HT1080 (cell line): Measurements from ENCODE around the gene NCOA7. TPM values are rescaled to one million over a fixed set of nuclear protein-coding genes. Genes with fewer than 3 reads are reported as not detected.

ENCODE experiments used
- DNase-seq: peaks from one replicate; pipeline ENCODE4 v3.0.0-alpha.2; 2015; ENCODE audit warnings: low read depth
- polyA plus RNA-seq, 2 experiments: library from polyadenylated mRNA; depleted of rRNA; stranded (reverse); fragments of >200 nt; gene quantifications; 2 replicates each; pipeline ENCODE4 v1.2.3, GENCODE V29; 2015
- total RNA-seq: library from RNA; depleted of rRNA; stranded (reverse); fragments of >200 nt; shearing (Covaris generic); gene quantifications from 2 replicates; pipeline ENCODE4 v1.2.3, GENCODE V29; 2014; rRNA removed

Gene NCOA7, protein sequence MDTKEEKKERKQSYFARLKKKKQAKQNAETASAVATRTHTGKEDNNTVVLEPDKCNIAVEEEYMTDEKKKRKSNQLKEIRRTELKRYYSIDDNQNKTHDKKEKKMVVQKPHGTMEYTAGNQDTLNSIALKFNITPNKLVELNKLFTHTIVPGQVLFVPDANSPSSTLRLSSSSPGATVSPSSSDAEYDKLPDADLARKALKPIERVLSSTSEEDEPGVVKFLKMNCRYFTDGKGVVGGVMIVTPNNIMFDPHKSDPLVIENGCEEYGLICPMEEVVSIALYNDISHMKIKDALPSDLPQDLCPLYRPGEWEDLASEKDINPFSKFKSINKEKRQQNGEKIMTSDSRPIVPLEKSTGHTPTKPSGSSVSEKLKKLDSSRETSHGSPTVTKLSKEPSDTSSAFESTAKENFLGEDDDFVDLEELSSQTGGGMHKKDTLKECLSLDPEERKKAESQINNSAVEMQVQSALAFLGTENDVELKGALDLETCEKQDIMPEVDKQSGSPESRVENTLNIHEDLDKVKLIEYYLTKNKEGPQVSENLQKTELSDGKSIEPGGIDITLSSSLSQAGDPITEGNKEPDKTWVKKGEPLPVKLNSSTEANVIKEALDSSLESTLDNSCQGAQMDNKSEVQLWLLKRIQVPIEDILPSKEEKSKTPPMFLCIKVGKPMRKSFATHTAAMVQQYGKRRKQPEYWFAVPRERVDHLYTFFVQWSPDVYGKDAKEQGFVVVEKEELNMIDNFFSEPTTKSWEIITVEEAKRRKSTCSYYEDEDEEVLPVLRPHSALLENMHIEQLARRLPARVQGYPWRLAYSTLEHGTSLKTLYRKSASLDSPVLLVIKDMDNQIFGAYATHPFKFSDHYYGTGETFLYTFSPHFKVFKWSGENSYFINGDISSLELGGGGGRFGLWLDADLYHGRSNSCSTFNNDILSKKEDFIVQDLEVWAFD
- total RNA-seq, result 5.0 and 5.3 TPM in 2 replicates
- 8.5 and 9.9 TPM in 2 replicates for polyA plus RNA-seq (2015; cell fraction: cytosol; rRNA removed)
- 9.6 and 10.0 TPM in 2 replicates for polyA plus RNA-seq (2015; cell fraction: nucleus; rRNA removed)

DNA sequence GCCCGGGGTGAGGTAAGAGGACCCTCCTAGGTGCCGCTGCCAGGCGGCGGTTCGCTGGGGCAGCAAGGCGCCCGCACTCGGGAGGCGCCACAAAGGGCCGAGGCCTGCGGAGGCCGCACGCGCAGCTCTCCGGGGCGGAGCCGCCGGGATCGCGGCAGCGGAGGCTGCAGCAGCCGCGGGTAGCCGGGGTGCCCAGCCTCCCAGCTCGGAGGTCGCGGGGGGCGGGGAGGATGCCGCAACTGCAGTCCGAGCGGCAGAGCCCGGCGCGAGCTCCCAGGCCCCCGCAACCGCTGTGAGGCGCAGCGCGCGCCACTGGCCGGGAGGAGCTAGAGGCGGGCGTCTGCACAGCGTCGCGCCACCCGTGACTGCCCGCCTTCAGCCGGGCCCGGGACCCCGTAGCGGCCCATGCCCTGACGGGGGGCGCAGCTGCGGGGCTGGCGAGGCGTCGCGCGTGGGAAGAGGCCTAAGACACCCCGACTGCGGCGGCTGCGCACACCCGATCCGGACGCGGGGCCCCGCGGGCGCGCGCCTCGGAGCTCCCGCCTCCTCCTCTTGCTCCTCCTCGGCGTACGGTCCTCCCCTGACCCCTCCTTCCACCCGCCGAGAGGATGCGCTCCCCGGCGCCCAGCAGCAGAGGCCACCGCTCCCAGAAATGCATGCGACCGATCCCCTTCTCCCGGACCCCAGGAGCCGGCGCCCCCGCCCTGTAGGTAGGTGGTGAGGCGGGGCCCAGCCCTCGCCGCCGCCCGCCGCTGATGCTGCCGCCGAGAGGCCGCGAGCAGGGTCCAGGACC lies at the start of gene NCOA7:
TSS of gene NCOA7 (plus strand) at position 603 of the 793 bp plus-strand sequence. CDS start 24,395 bp downstream, outside the sequence.
- DNase-seq, result peak; percentile 76

DNA sequence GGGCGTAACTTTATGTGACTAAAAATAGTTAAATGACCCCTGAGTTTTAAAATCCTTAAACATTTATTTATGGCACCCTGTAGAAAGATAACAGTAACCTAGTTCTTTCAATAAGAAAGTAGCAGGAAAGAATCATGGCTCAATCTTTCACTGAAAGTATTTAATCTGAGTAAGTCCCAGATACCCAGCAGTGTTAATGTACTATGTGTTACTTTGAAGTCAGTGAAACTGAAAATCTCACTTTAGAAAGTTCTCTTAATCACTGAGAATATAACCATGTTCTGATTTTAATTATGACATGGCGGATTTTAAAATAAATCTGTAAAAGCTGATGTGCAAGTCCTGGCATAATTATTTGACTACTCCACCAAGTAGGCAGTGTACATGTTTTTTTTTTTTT lies 49.4 kb upstream of the NCOA7 start:
- no peak for DNase-seq

DNA sequence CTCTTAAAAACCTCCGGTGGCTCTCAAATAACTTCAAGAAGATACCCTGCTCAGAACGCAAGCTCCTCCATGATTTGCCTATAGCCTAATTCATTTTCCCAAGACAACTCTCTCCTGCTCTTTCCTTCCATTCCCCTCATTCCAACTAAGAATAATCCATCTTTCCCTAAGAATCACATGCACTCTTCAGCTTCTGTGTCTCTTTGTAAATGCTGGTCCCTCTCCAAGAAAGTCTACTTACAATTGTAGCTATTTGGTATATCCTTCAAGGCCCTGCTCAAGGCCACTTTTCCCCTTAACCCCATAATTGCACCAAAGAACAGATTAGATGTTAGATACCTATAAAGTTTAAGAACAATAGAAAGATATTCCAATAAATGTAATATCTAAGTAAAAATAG lies 48.7 kb upstream of the NCOA7 start:
- no peak for DNase-seq

DNA sequence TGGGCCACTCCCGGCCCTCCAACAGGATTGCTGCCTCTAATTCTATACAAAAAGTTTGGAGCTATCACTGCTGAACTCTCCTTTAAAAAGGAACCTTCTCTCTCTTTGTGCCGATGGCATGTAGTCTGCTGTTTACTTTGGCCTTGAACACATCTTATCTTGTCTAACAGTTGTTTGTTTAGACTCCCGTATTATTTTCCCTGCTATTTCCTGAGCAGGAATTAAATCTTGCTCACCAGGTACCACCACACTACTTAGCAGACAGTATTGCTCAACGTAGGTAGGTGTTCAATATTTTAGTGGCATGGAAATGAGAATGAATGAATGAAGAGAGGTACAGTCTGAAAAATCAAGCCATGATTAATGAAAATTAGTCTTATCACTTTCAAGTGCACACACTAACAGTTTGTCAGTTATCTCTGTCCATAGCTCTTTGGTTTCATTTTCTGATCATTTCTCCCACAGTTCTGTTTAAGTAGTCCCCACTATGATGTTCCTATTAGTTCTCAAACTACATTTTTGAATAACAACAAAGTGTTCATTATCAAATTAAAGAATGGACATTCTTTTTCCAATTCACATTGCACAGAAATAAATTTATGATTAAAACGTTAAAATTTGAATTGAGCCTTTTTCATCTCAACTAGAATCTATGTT lies 48.2 kb upstream of the NCOA7 start:
- DNase-seq, result no peak

DNA sequence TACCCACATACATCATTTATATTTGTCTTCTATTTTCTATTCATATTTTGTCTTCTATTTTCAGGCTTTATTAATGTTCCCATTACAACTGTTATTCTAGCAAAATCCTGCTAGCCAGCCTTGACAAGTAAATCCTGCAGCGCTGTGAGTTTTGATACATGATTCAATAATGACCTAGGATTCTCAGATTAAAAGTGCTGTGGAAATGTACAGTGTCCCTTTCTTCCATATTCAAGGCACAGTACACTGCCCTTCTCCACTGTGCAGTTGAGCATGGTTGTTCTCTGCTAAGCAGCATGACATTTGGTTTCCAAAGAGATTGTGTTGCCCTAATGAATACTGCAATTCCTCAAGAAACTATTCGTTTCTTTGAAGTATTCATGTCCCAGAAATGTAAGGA lies 47.2 kb upstream of the NCOA7 start:
- no peak for DNase-seq

DNA sequence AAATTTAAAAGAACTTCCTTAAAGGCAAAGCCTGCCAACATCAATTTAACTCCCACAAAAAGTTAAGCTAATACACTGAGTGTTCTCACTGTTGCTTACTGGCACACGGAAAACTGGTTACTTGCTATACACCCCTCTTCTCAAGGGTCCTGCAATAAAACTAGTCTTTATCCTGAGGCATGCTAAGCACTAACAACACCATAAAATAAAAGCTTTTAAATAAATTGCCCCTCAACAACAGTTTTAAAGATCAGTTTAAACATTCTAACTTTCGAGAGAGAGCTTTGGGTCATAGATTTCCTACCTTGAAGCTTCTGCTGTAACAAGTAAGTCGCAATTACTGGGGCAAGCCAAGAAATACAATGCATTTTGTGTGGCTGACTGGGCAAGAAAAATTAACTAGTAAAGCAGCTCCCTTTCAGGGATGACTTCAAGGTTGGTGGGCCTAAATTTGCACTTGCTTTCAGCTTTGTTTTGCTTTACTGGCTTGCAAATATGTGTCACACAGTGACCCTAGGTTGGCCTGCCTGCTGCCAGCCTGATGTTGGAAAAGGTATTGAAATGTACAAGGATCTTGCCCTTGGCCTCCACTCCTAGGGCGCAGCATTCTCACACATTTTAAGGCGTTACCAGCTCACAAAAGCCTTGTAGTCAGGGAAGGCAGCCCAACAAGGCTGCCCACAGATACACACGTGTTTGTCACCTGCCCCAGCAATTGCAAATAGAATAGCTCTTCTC lies 45.3 kb upstream of the NCOA7 start:
- no peak for DNase-seq

DNA sequence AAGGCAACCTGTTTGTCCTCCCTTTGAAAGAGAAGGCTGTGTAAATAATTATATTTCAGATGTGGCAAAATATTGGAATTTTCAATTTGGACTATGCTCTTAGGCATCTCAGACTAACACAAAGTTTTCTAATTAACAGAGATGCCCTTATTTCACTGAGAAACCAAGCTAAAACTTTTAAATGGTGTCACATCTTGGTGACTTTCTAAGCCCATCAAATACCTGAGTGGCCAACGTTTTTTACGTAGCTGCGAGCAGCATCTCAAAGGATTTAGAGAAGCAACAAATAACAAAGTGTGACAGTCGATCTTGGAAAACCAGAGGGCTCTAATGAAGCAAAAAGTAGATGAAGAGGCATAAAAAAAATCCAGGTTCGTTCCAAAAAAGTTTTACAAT lies 44.7 kb upstream of the NCOA7 start:
- no peak for DNase-seq

DNA sequence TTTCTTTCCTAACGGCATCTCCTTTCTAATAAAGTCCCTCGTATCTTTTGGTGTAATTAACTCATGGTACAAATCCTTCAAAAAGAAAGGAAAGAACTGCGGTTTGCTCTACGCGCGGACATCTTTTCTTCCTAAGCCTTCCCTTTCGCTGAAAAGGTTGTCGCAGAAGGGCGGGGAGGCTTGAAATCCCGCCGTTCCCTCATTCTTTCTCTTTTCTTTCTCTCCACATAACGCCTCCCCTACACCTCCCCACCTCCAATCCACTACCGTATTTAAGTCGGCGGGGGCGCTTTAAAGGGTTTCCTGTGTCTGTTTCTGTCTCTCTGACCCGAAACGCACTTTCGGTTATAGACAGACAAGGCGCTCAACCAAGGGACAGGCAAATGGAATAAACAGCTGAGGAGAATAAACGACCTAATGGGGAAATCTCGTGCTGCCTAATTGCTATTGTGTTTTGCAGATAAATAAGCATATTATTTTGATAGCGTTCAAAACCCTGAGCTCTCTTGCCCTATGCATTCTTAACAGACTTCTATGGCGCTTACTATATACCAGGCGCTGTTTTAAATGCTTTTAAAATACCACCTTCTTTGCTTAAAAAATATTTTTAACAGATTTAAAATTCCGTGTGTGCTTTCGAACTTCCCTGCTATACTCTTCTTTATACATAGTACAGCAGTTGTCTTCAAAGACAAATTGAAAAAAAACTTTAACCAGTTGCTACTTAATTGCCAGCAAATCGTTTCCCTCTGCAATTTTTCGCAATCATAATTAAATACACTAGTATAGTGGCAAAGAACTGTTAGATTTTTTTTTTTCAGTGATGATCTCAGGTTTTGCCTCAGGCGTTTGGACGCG lies 43.8 kb upstream of the NCOA7 start:
- no peak for DNase-seq

DNA sequence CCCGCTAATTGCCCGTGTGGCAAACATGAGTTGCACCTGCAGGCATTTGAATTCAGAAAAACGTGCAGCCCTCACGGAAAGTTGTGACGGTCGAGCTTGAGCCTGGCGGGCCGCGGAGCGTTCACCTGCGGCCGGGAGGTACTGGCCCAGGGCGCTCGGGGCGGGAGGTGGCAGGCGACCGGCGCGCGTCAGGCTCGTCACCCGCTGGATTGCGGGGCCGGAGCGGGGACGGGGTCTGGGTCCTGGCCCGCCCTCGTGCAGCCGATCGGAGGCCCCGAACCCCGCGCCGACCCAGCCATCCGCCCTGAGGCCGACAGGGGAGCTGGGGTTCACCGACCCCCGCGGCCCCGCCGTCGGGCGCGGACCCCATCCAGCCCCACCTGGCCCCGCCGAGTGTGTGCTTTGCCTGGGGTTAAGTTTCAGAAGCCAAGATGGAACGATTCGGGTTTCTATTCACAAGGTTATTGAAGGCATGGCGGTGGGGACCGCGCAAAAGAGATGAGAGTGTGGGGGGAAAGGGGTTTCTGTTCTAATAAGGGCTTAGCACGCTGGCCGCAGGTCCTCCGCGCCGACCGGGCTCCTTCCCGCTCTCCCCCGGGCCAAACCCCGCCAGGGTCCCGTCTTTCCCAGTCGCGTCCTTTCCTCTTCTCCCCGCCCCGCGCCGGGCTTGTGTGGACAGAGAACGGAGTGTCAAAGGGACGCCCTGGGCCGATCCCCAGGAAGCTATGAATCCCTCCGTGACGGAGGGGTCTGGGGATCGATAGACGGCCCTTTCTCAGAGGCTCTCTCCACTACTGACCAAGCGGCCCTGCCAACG lies 43.0 kb upstream of the NCOA7 start:
- DNase-seq, result no peak

DNA sequence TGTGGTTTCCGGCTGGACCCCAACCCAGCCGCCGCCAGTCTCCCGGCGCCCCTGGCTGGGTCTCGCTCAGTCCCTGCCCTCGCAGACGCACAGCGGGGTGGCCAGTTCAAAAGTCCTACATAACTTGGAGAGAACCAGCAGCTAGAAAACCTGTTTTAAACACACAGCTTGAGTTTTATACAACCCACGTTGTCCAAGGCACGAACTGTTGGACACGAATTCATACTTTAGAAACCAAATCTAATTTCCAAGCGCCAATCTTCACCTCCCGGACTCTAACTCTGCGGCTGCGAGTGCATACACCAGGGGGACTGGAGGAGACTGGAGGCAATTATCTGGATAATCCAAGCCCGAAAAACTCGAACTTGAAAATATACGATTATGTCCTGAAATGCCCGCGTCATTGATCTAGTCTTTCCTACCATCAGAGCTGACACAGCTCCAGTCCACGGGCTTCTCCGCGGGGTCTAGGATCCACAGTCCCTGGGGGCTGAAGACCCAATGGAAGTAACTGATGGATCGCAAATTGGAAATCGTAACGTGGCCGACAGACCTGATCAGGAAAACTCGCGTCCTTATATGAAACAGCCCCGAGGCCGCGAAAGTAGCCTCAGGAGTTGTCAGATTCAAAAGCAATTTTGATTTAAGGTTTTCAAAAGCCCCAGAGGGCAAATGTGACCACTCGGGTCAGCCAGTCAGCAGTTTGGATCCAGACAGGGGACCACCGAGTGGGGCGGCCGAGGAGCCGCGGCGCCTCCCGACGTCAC lies 42.2 kb upstream of the NCOA7 start:
- DNase-seq, result no peak

DNA sequence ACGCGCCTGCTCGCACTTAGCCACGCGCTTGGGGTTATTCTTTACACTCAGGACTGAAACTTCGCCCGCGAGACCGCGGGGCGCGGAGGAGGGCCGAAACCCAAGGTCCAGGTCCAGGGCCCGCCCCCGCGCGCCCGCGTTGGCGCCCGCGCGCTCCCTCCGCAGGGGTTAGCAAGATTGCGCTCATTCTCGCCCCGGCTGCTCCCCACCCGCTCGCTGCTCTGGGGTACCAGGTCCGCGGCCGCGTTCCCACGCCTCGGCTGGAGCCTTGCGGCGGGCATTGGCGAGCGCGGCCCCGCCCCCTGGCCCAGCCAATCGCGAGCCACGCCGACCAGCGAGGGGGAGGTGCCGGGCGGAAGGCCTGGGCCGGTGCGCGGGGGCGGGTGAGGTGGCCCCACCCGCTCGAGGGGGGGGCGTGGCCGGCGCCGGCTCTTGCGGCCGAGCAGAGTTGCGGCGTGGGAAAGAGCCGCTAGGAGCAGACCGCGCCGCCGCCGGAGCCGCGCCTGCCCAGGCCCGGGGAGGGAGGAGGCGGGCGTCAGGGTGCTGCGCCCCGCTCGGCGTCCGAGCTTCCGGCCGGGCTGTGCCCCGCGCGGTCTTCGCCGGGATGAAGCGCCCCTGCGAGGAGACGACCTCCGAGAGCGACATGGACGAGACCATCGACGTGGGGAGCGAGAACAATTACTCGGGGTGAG lies 41.4 kb upstream of the NCOA7 start, which contains the start of gene HEY2:
TSS of gene HEY2 (plus strand) at position 460 of the 692 bp plus-strand sequence. CDS start at position 605, 145 bp downstream.
- DNase-seq, result peak; percentile 85

DNA sequence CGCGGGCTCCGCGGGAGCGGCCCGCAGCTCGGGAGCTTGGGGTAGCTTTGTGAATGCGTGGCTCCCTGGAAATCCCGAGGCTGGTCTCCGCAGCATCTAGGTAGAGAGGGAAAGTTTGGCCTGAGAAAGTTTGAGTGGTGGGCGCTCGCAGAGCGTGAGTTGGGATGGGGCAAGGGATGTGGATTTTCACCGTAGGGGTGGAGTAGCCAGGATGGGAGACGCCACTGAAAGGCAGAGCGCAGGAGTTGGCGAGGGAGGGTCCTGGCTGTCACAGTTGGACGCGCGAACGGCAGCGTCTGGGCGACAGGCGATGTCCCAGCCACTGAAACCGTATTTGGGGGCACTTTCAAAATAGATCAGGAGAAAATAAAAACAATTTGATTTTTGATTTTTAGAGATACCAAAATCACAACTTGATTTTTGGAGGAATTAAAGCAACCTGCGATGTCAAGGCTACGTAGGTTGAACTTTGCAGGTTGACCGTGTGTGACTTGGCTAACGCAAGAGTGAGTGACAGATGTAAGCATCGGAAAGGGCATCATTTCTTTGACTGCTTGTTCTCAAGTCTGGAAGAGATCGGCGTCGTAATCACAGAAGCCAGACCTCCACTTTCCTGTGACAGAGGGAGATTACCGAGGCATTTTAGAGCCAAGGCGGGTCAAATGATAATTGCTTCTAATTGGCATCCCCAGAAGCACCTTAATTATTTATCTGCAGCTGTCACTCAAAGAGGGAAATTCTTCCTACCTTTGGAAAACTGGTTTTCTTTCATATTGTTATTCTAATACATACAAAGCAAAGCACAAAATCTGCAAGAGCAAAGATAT lies 40.7 kb upstream of the NCOA7 start:
- no peak for DNase-seq

DNA sequence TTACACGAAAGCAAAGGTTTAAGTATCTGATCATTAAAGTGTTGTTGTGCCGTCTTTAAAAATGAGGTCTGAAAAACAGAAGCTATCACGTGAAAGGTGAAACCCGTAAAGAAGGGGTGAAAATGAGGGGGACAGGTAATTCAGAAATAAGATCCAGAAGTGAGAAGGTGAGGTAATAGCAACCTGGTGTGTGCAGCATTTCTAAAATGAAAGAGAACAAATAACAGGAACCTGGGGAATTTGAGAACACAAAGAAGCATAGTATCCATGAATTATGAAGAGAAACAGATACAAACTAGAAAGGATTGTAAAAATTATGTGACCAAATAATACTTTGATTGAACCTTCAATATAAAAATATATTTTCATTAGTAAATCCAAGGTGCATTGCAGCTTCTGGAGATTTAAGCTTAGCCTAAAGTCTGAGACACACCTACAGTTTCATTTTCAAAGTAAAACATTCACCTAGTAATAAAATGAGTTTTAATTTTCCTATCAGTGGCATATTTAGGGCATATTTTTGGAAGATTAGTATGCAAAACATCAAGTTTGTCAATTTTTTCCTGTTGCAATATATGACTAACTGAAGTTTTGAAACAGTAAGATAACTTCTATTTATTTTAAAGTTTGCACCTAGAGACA lies 39.9 kb upstream of the NCOA7 start:
- no peak for DNase-seq

DNA sequence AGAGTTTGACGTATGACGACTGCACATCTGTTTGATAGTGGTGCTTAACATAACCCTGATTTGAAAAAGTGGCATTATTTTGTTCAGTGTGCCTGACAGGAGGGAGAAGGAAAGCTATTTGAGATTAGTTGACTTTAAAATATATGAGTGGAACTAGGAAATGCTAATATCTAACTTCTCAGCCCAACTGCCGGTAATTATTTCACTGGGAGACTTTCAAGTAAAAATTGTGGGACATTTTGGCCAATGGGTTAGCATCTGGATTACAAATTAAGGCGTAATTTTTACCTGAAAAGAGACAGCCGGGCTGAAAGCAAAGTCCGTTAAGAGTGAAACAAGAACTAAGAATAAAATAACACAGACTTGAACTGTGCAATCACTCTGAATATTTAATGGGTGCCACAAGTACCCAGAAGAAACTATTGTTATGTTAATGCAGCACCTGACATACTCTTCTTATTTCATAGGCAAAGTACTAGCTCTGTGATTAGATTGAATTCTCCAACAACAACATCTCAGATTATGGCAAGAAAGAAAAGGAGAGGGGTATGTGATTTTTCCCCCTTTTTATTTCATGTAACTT lies 39.3 kb upstream of the NCOA7 start:
- no peak for DNase-seq

DNA sequence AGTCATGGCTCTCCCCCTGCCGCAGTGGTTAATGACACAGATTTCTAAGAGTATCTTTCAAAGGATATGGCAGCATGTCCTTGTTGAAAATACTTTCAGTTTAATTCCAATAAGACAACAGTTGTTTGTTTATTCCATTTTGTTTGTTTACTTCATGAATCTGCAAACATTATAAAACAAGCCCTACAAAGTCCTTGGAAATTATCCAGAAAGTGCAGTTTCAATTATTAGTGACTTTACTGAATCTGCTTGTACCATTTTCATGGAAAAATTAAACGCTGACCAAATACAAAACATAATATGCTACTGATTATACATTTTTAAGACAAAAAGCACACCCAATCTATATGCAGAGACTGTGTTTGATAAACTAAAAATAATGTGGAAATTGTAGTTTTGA lies 38.0 kb upstream of the NCOA7 start:
- DNase-seq, result no peak
